Stimulated activated CD4-positive, alpha-beta T cell treated with anti-CD3 and anti-CD28 coated beads, TNF-alpha, amount 100 ng/mL, for 1 hour (primary cell): ENCODE data around the gene TGM1.

Experiments
- DNase-seq, 3 donors: peaks; one replicate each; pipeline ENCODE4 v3.0.0-alpha.2; 2020; ENCODE audit warnings: low read depth in 3 of 3, low spot score in 1 of 3

Gene TGM1

GRCh38 chr14:24292118-24292807 lies 29.3 kb upstream of the TGM1 start:
- no peak for DNase-seq

- DNase-seq: no peak
Measured at GRCh38 chr14:24291446-24292117, 28.6 kb upstream of the TGM1 start.

GRCh38 chr14:24290746-24291145 lies 27.8 kb upstream of the TGM1 start:
- DNase-seq: no peak

- no peak for DNase-seq
Measured at GRCh38 chr14:24289649-24290280, 26.8 kb upstream of the TGM1 start.

- DNase-seq: no peak
Measured at GRCh38 chr14:24286996-24287395, 24.0 kb upstream of the TGM1 start.

GRCh38 chr14:24285351-24285750 lies 22.4 kb upstream of the TGM1 start:
- no peak for DNase-seq

- DNase-seq: no peak
Measured at GRCh38 chr14:24284501-24285035, 21.6 kb upstream of the TGM1 start.

GRCh38 chr14:24283796-24284460 lies 21.0 kb upstream of the TGM1 start:
- DNase-seq: no peak

GRCh38 chr14:24282736-24283135 lies 19.8 kb upstream of the TGM1 start:
- no peak for DNase-seq

- no peak for DNase-seq
Measured at GRCh38 chr14:24281636-24282035, 18.7 kb upstream of the TGM1 start.

GRCh38 chr14:24280797-24281460 lies 18.0 kb upstream of the TGM1 start:
- no peak for DNase-seq

- no peak for DNase-seq
Measured at GRCh38 chr14:24279301-24280186, 16.6 kb upstream of the TGM1 start.

- no peak for DNase-seq
Measured at GRCh38 chr14:24278424-24278823, 15.4 kb upstream of the TGM1 start.

- no peak for DNase-seq
Measured at GRCh38 chr14:24277606-24278321, 14.8 kb upstream of the TGM1 start.

- no peak for DNase-seq
Measured at GRCh38 chr14:24277071-24277470, 14.1 kb upstream of the TGM1 start.

- peak in 1 of 3 donors; percentile 11 for DNase-seq
Measured at GRCh38 chr14:24274101-24274543, 11.1 kb upstream of the TGM1 start.

- no peak for DNase-seq
Measured at GRCh38 chr14:24273422-24273998, 10.5 kb upstream of the TGM1 start.

GRCh38 chr14:24272467-24272866 lies 9.5 kb upstream of the TGM1 start:
- no peak for DNase-seq

GRCh38 chr14:24271834-24272263 lies 8.9 kb upstream of the TGM1 start:
- no peak for DNase-seq
